OCI-LY7 (cell line): ENCODE results near the gene SLC2A13. TPM values are rescaled to one million over a fixed set of nuclear protein-coding genes. Genes with fewer than 3 reads are reported as not detected.

Experiments used
- BruUV-seq: library from RNA; stranded (reverse); fragments of 400-500 nt; replicated peaks from 2 replicates; lab custom pipeline; 2021; lab: Mats Ljungman, UMichigan
- CTCF ChIA-PET: fragments of 300-600 bp; sonication (Branson Sonifier 250); formaldehyde crosslinking; loops from one replicate; lab custom pipeline; 2022; ENCODE audit warnings: antibody characterized with exemption; ENCODE audit not compliant: unreplicated experiment; lab: Charles Lee
- POLR2A ChIA-PET: fragments of 300-600 bp; sonication (Branson Sonifier 250); formaldehyde crosslinking; loops from one replicate; lab custom pipeline; 2022; ENCODE audit warnings: antibody characterized with exemption; lab: Charles Lee
- DNase-seq: peaks from one replicate; pipeline ENCODE4 v3.0.0-alpha.2; 2015; ENCODE audit warnings: low spot score
- H2AFZ ChIP-seq: fragments of 200-600 bp; sonication (generic), shearing (Covaris generic); 2 replicates; pipeline ENCODE4 v1.6.1; 2014; ENCODE audit warnings: mild to moderate bottlenecking, antibody characterized with exemption, low read length, moderate library complexity
- H3K27ac ChIP-seq: fragments of 200-600 bp; sonication (generic); 2 replicates; pipeline ENCODE4 v1.5.1; 2014; ENCODE audit warnings: mixed run types, low read depth, mild to moderate bottlenecking, moderate library complexity, low read length, inconsistent platforms; ENCODE audit not compliant: poor library complexity, severe bottlenecking
- H3K36me3 ChIP-seq: fragments of 200-600 bp; sonication (generic); 2 replicates; pipeline ENCODE4 v1.6.1; 2014; ENCODE audit warnings: mild to moderate bottlenecking, antibody characterized with exemption, low read length, moderate library complexity, mixed read lengths; ENCODE audit not compliant: insufficient read depth
- H3K4me1 ChIP-seq: fragments of 200-600 bp; sonication (generic); 2 replicates; pipeline ENCODE4 v1.5.1; 2014; ENCODE audit warnings: mild to moderate bottlenecking, low read length; ENCODE audit not compliant: insufficient read depth, poor library complexity, severe bottlenecking
- H3K4me2 ChIP-seq: fragments of 200-600 bp; sonication (generic); 2 replicates; pipeline ENCODE4 v1.6.1; 2014; ENCODE audit warnings: mild to moderate bottlenecking, low read length
- H3K4me3 ChIP-seq: fragments of 200-600 bp; sonication (generic); 2 replicates; pipeline ENCODE4 v1.5.1; 2014; ENCODE audit warnings: mild to moderate bottlenecking, low read depth, low read length; ENCODE audit not compliant: poor library complexity, severe bottlenecking
- H3K79me2 ChIP-seq: fragments of 200-600 bp; sonication (generic); 2 replicates; pipeline ENCODE4 v1.6.1; 2016; ENCODE audit warnings: low read depth, mild to moderate bottlenecking, low read length, moderate library complexity, mixed read lengths; ENCODE audit not compliant: insufficient read depth
- H3K9me2 ChIP-seq: fragments of 200-600 bp; sonication (generic); 2 replicates; pipeline ENCODE4 v1.6.1; 2016; ENCODE audit warnings: mild to moderate bottlenecking, low read length, mixed read lengths; ENCODE audit not compliant: insufficient read depth
- H3K9me3 ChIP-seq: fragments of 200-600 bp; sonication (generic); 2 replicates; pipeline ENCODE4 v1.6.1; 2014; ENCODE audit warnings: mild to moderate bottlenecking, mixed run types, low read length, mixed read lengths
- H4K20me1 ChIP-seq: fragments of 200-600 bp; sonication (generic); 2 replicates; pipeline ENCODE4 v1.6.1; 2014; ENCODE audit warnings: mild to moderate bottlenecking, antibody characterized with exemption, low read length, moderate library complexity, mixed read lengths; ENCODE audit not compliant: insufficient read depth
- EZH2phosphoT487 ChIP-seq: fragments of 200-600 bp; sonication (generic); IDR thresholded peaks from 2 replicates; pipeline ENCODE4 v1.6.1; 2018; ENCODE audit warnings: low read depth, borderline replicate concordance, mild to moderate bottlenecking, mixed run types, antibody characterized with exemption, low read length, moderate library complexity, mixed read lengths
- intact Hi-C: fragments of 100-400 bp; cut with micrococcal nuclease; formaldehyde crosslinking; loops from one replicate; pipeline ENCODE4 v1.10.0; 2022; ENCODE audit not compliant: unreplicated experiment
- total RNA-seq, 2 experiments: library from RNA; depleted of rRNA in 1 of 2; stranded (reverse); fragments of >200 nt in 1 of 2; shearing (Covaris generic) in 1 of 2; gene quantifications; 2 replicates each; pipeline ENCODE4 v1.2.3, GENCODE V29; 2014 to 2022
- TF ChIP-seq, protein P1 (sequence below): fragments of 200-600 bp; sonication (generic); conservative IDR thresholded peaks from 2 replicates; pipeline ENCODE4 v1.5.1; 2014; ENCODE audit warnings: mild to moderate bottlenecking, antibody characterized with exemption, low read length, moderate library complexity, mixed read lengths

Gene SLC2A13
- total RNA-seq, 2 experiments from 2014 or later = 12.4 to 16.5 TPM

DNA sequence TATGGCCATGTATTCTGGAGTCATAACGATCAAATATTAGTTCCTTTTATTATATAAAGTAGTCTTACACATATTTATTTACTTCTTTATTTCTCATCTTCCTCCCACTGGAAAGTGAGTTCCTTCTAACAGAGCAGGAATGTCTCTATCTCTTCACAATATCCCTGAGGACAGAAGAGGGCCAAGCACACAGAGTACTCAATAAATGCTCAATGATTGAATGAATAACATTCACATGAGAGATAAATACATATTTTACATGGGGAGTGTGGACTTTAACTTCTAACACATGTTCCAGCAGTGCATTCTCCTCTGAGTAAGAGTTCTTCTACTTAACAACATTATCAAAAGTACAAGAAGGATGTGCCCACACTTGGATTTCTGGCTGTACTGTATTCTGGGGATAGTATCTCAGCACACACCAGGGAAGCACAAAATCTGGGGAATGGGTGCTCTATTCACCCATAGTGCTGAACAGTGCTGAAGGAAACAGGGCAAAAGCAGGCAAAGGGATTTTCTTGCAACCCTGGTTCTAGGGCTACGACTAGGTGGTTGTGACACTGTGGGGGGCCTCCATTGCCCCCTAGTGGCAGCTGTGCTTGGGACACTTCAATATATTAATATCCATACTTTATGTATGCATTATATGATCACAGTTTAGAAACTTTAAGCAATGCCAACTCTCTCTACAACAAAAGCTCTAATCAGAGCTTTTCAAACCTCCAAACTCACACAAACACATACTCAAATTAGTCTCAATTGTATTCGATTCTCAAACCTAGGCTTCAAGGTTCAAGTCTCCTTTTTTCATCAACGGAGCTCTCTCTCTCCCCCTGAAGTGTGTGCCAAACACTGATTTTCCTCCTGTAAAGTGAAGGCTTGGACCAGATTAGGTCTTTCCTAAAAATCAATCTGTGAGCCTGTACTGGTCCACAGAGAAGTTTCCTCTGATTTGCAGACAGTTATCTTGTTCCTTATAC is 115.5 kb downstream of the SLC2A13 start:
- H3K4me1 ChIP-seq = no peaks in the 10 kb centered on the region
- H4K20me1 ChIP-seq = no peaks in the 10 kb centered on the region; the same call in 1 of the 2 replicates
- no peak overlapping the region for H3K4me2 ChIP-seq
- no TSS peak for BruUV-seq
- no peaks in the 10 kb centered on the region for H3K79me2 ChIP-seq
- peak; percentile 58 for DNase-seq
- H3K27ac ChIP-seq = no peak overlapping the region
- CTCF ChIA-PET = interaction anchor here (1.2 kb wide), 1 partner anchor 113 kb away, joined by 4 read pairs; no protein-coding TSS in a partner anchor
- intact Hi-C loops = loop anchor here (1.0 kb wide), 1 partner anchor 225 kb away; no protein-coding TSS in a partner anchor
- no peak overlapping the region for H2AFZ ChIP-seq
- H3K9me2 ChIP-seq = no peaks in the 10 kb centered on the region
- no peaks in the 10 kb centered on the region for H3K36me3 ChIP-seq
- no peak for TF ChIP-seq EZH2phosphoT487
- TF ChIP-seq, protein P1, sequence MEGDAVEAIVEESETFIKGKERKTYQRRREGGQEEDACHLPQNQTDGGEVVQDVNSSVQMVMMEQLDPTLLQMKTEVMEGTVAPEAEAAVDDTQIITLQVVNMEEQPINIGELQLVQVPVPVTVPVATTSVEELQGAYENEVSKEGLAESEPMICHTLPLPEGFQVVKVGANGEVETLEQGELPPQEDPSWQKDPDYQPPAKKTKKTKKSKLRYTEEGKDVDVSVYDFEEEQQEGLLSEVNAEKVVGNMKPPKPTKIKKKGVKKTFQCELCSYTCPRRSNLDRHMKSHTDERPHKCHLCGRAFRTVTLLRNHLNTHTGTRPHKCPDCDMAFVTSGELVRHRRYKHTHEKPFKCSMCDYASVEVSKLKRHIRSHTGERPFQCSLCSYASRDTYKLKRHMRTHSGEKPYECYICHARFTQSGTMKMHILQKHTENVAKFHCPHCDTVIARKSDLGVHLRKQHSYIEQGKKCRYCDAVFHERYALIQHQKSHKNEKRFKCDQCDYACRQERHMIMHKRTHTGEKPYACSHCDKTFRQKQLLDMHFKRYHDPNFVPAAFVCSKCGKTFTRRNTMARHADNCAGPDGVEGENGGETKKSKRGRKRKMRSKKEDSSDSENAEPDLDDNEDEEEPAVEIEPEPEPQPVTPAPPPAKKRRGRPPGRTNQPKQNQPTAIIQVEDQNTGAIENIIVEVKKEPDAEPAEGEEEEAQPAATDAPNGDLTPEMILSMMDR = peak; percentile 94
- POLR2A ChIA-PET = interaction anchor here (0.5 kb wide), 1 partner anchor 66 kb away, joined by 5 read pairs; no protein-coding TSS in a partner anchor
- no peak overlapping the region for H3K4me3 ChIP-seq
- no peaks in the 10 kb centered on the region for H3K9me3 ChIP-seq

DNA sequence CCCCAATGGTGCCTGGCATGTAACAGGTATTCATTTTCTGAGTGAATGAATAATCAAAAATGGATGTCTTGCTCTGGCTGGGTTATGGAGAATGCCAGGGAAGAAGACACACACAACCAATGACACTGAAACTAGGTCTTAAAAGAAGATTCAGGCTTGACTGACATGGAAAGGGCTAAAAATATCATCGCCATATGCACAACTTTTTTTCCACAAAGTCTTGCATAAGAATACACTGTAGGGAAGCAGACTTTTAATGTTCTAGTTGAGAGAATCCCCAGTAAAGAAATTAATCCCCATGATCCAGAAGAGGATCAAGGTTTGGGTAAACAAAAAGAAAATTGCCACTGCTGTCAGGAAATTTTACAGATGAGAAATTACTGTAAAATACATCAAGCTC is 116.4 kb downstream of the SLC2A13 start:
- no peak overlapping the region for H2AFZ ChIP-seq
- no peaks in the 10 kb centered on the region; the same call in 1 of the 2 replicates for H4K20me1 ChIP-seq
- H3K79me2 ChIP-seq = no peaks in the 10 kb centered on the region
- no TSS peak for BruUV-seq
- no peak overlapping the region for H3K4me2 ChIP-seq
- no peak overlapping the region for H3K4me3 ChIP-seq
- DNase-seq = no peak
- H3K27ac ChIP-seq = no peak overlapping the region
- no peaks in the 10 kb centered on the region for H3K9me2 ChIP-seq
- no peaks in the 10 kb centered on the region for H3K4me1 ChIP-seq
- H3K36me3 ChIP-seq = no peaks in the 10 kb centered on the region
- ChIA-PET CTCF (no interaction called here), POLR2A (no interaction called here)
- no peaks in the 10 kb centered on the region for H3K9me3 ChIP-seq
- no peak for TF ChIP-seq EZH2phosphoT487
- TF ChIP-seq, protein P1 = no peak
- intact Hi-C loops = no loop called here
